Esophagus squamous epithelium (tissue), 4 donors: Measurements from ENCODE around the gene RNASE13.
"Not testable (repeated sequence)": the region's sequence is repeated elsewhere in the genome, so short reads cannot be mapped to it uniquely, and the experiment has no call there.

Source experiments
- CTCF ChIP-seq, 6 experiments: fragments of 450-650 bp in 4 of 6; fragments of 200-600 bp in 2 of 6; sonication (generic) in 2 of 6; IDR thresholded peaks; one replicate each; pipeline ENCODE4 v1.5.1; 2016 to 2019; ENCODE audit warnings: antibody characterized with exemption in 6 of 6, mild to moderate bottlenecking in 4 of 6, moderate library complexity in 4 of 6
- POLR2A ChIP-seq, 4 donors: fragments of 450-650 bp; IDR thresholded peaks; one replicate each; pipeline ENCODE4 v1.6.1; 2017; ENCODE audit warnings: antibody characterized with exemption in 4 of 4, mild to moderate bottlenecking in 4 of 4, moderate library complexity in 3 of 4

DNA sequence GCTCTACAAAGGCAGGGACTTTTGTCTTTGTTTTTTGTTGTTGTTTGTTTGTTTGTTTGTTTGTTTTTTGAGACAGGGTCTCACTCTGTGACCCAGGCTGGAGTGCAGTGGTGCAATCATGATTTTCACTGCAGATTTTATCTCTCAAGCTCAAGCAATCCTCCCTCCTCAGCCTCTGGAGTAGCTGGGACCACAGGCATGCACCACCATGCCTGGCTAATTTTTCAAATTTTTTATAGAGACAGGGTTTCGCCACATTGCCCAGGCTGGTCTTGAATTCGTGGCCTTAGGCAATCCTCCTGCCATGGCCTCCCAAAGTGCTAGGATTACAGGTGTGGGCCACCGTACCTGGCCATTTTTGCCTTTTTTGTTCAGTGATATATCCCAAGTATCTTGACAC lies 6.3 kb upstream of the RNASE13 start:
- TF ChIP-seq CTCF, POLR2A (IDR thresholded peaks at IDR 0.05): not testable (repeated sequence)
